Gastrocnemius medialis (tissue), 4 donors: ENCODE data around the gene RTEL1. TPM values are rescaled to one million over a fixed set of nuclear protein-coding genes. Genes with fewer than 3 reads are reported as not detected.
A peak's percentile ranks its signal among the peaks of the same experiment; 100 is the strongest.

Source experiments
- ATAC-seq, 2 donors: fragments of 150-250 bp; one replicate each; pipeline ENCODE4 v1.9.1; 2016
- DNase-seq, 2 donors: peaks; one replicate each; pipeline ENCODE4 v3.0.0-alpha.2; 2019
- H3K27ac ChIP-seq, 4 donors: fragments of 200-600 bp; sonication (generic); 1 replicate in 1 of 4; 2 replicates in 3 of 4; pipeline ENCODE4 v1.5.1; 2016 to 2018; ENCODE audit warnings: mild to moderate bottlenecking in 2 of 4, moderate library complexity in 1 of 4
- H3K27me3 ChIP-seq, 3 donors: fragments of 200-600 bp; sonication (generic) in 2 of 3; 1 replicate in 1 of 3; 2 replicates in 2 of 3; pipeline versions ENCODE4 v1.5.1 to v1.6.0; 2016 to 2019; ENCODE audit warnings: mild to moderate bottlenecking in 1 of 3, moderate library complexity in 1 of 3
- H3K36me3 ChIP-seq, 2 donors: fragments of 200-600 bp; sonication (generic) in 1 of 2; one replicate each; pipeline ENCODE4 v1.5.1; 2017 to 2018
- H3K4me1 ChIP-seq, 2 donors: fragments of 200-600 bp; sonication (generic) in 1 of 2; one replicate each; pipeline ENCODE4 v1.5.1; 2016 to 2017; ENCODE audit warnings: mild to moderate bottlenecking in 2 of 2
- H3K4me3 ChIP-seq, 4 donors: fragments of 200-600 bp; sonication (generic) in 3 of 4; 1 replicate in 1 of 4; 2 replicates in 3 of 4; pipeline ENCODE4 v1.5.1; 2016 to 2019; ENCODE audit warnings: mild to moderate bottlenecking in 2 of 4
- H3K9me3 ChIP-seq, 3 donors: fragments of 200-600 bp; sonication (generic) in 2 of 3; 1 replicate in 1 of 3; 2 replicates in 2 of 3; pipeline ENCODE4 v1.5.1; 2016 to 2019
- CTCF ChIP-seq, 5 experiments: fragments of 450-650 bp in 3 of 5; fragments of 200-600 bp in 2 of 5; sonication (generic) in 2 of 5; IDR thresholded peaks in 4 of 5; conservative IDR thresholded peaks in 1 of 5; 1 replicate in 4 of 5; 2 replicates in 1 of 5; pipeline ENCODE4 v1.5.1; 2016 to 2019; ENCODE audit warnings: antibody characterized with exemption in 5 of 5, mild to moderate bottlenecking in 3 of 5, moderate library complexity in 3 of 5
- POLR2A ChIP-seq, 2 donors: fragments of 450-650 bp; IDR thresholded peaks; one replicate each; pipeline ENCODE4 v1.6.1; 2017; ENCODE audit warnings: antibody characterized with exemption in 2 of 2, mild to moderate bottlenecking in 2 of 2, moderate library complexity in 2 of 2
- in situ Hi-C, 4 donors: fragments of 200-750 bp; cut with MboI; loops; one replicate each; pipeline versions ENCODE4 v1.15.0 to v1.8.0; 2017; ENCODE audit warnings: low sequenced_read_pairs in 4 of 4
- intact Hi-C: fragments of 100-400 bp; cut with DNase I; formaldehyde crosslinking; loops from one replicate; pipeline ENCODE4 v1.15.1; 2023; ENCODE audit warnings: low total_unique reads
- total RNA-seq, 4 donors: library from RNA; depleted of rRNA; stranded (reverse); fragments of >200 nt; gene quantifications; one replicate each; pipeline versions ENCODE4 v1.1.0 to v1.2.3, GENCODE V29; 2016

The RTEL1 gene
- total RNA-seq, 4 donors from 2014 or later, result 2.4 to 9.1 (median 6.0) TPM

GRCh38 chr20:63624486-63624885, 33.6 kb upstream of the RTEL1 start:
- Histone ChIP-seq H3K9me3 (no peaks in the 10 kb centered on the region), H3K36me3 (no peaks in the 10 kb centered on the region), H3K27ac (peak overlapping the region in 1 of 4 donors; percentile 18), H3K4me3 (no peak overlapping the region), H3K4me1 (peaks cover 16 to 23% of the 10 kb centered on the region in 2 donors), H3K27me3 (no peaks in the 10 kb centered on the region)
- in situ Hi-C loops, result no loop called here
- TF ChIP-seq POLR2A (IDR thresholded peaks at IDR 0.05) (no peak), CTCF (IDR thresholded peaks at IDR 0.05 in 4 of 5, conservative IDR thresholded peaks at IDR 0.05 in 1 of 5) (no peak)
- intact Hi-C loops, result loop anchor here (10.0 kb wide), 2 partner anchors 240 to 440 kb away; partner anchors contain the start of genes ABHD16B, TCEA2 and TPD52L2
- no peak for DNase-seq
- ATAC-seq, result no peak

- Histone ChIP-seq H3K4me1 (peaks cover 16 to 23% of the 10 kb centered on the region in 2 donors), H3K9me3 (no peaks in the 10 kb centered on the region), H3K4me3 (peak overlapping the region; percentile 72 to 96 (median 84)), H3K36me3 (no peaks in the 10 kb centered on the region), H3K27ac (peak overlapping the region; percentile 90 to 97 (median 96)), H3K27me3 (no peaks in the 10 kb centered on the region)
- intact Hi-C loops (loop anchor here (2.0 to 10.0 kb wide), 5 partner anchors 115 to 439 kb away; partner anchors contain the start of genes ABHD16B, PRPF6, TCEA2 and TPD52L2), in situ Hi-C loops (loop anchor here in 1 of 4 donors (25.0 kb wide), 1 partner anchor 89 kb away; the partner anchor contains the start of genes PTK6 and SRMS)
- ATAC-seq (no peak), DNase-seq (no peak)
- no peak for TF ChIP-seq POLR2A (IDR thresholded peaks at IDR 0.05)
- no peak for TF ChIP-seq CTCF (IDR thresholded peaks at IDR 0.05 in 4 of 5, conservative IDR thresholded peaks at IDR 0.05 in 1 of 5)
These were observed 32.2 kb upstream of the RTEL1 start for GRCh38 chr20:63625771-63626423.

GRCh38 chr20:63626424-63627128, 31.5 kb upstream of the RTEL1 start, which contains the start of gene GMEB2:
Gene GMEB2 (minus strand): TSS chr20:63627101. CDS start chr20:63619397, 7,704 bp downstream.
- Histone ChIP-seq H3K9me3 (no peaks in the 10 kb centered on the region), H3K27ac (peak within 1 kb of the TSS; percentile 90 to 99 (median 96)), H3K36me3 (no peaks in the 10 kb centered on the region), H3K4me3 (peak within 1 kb of the TSS; percentile 72 to 99 (median 92)), H3K4me1 (peaks cover 16 to 23% of the 10 kb centered on the region in 2 donors), H3K27me3 (no peaks in the 10 kb centered on the region)
- in situ Hi-C loops, result loop anchor here in 1 of 4 donors (25.0 kb wide), 1 partner anchor 89 kb away; the partner anchor contains the start of genes PTK6 and SRMS
- TF ChIP-seq CTCF (IDR thresholded peaks at IDR 0.05 in 4 of 5, conservative IDR thresholded peaks at IDR 0.05 in 1 of 5), result no peak
- peak; percentile 74 to 82 for TF ChIP-seq POLR2A (IDR thresholded peaks at IDR 0.05)
- intact Hi-C loops, result loop anchor here (1.0 to 10.0 kb wide), 7 partner anchors 15 to 438 kb away; partner anchors contain the start of genes ABHD16B, PRPF6, RTEL1 and TCEA2
- ATAC-seq (peak; percentile 85 to 89), DNase-seq (peak; percentile 62 to 76)

- DNase-seq, result peak; percentile 90 to 94
- Histone ChIP-seq H3K27ac (peak overlapping the region; percentile 90 to 99 (median 96)), H3K4me3 (peak overlapping the region; percentile 67 to 99 (median 84)), H3K4me1 (peaks cover 16 to 23% of the 10 kb centered on the region in 2 donors), H3K27me3 (no peaks in the 10 kb centered on the region), H3K36me3 (no peaks in the 10 kb centered on the region), H3K9me3 (no peaks in the 10 kb centered on the region)
- intact Hi-C loops, result loop anchor here (1.0 to 10.0 kb wide), 7 partner anchors 14 to 438 kb away; partner anchors contain the start of genes ABHD16B, PRPF6, RTEL1 and TCEA2
- peak; percentile 91 to 92 for ATAC-seq
- in situ Hi-C loops, result loop anchor here in 1 of 4 donors (25.0 kb wide), 1 partner anchor 90 kb away; the partner anchor contains the start of genes PTK6 and SRMS
- TF ChIP-seq CTCF (IDR thresholded peaks at IDR 0.05 in 4 of 5, conservative IDR thresholded peaks at IDR 0.05 in 1 of 5) (no peak), POLR2A (IDR thresholded peaks at IDR 0.05) (peak; percentile 79)
These were observed 30.9 kb upstream of the RTEL1 start for GRCh38 chr20:63627129-63627750.
